SK-N-SH (cell line): ENCODE measurements around the gene KASH5. TPM values are rescaled to one million over a fixed set of nuclear protein-coding genes. Genes with fewer than 3 reads are reported as not detected.

Experiments
- CTCF ChIA-PET: fragments of 300-600, 350-600 bp; formaldehyde crosslinking; extraction: SDS; loops from one replicate; lab custom pipeline; 2021; lab: Yijun Ruan, JAX
- POLR2A ChIA-PET: fragments of 350-600 bp; sonication (Branson Sonifier 250); formaldehyde crosslinking; extraction: SDS; loops from one replicate; lab custom pipeline; 2020; ENCODE audit warnings: antibody characterized with exemption, inconsistent platforms; lab: Yijun Ruan, JAX
- DNase-seq: peaks from one replicate; pipeline ENCODE4 v3.0.0; 2012
- H2AFZ ChIP-seq: fragments of 200-600 bp; sonication (generic); 2 replicates; pipeline ENCODE4 v1.8.1; 2016; ENCODE audit warnings: antibody characterized with exemption, mild to moderate bottlenecking, low read depth
- H3F3A ChIP-seq: fragments of 200-600 bp; sonication (generic); replicated peaks from 2 replicates; pipeline ENCODE3; 2016; ENCODE audit warnings: antibody characterized with exemption, mild to moderate bottlenecking; ENCODE audit not compliant: insufficient read depth
- H3K27ac ChIP-seq, 2 experiments: fragments of 200-500 bp in 1 of 2; fragments of 200-600 bp in 1 of 2; sonication (Bioruptor generic) in 1 of 2; sonication (generic), shearing (Covaris generic) in 1 of 2; 2 replicates each; pipeline versions ENCODE4 v1.5.1 to v1.6.1; 2014 to 2016; ENCODE audit warnings: low read depth in 2 of 2, inconsistent platforms in 1 of 2, low read length in 1 of 2, mild to moderate bottlenecking in 1 of 2, mixed read lengths in 1 of 2
- H3K27me3 ChIP-seq: fragments of 200-600 bp; sonication (generic), shearing (Covaris generic); 2 replicates; pipeline ENCODE4 v1.6.1; 2016; ENCODE audit warnings: mixed run types; ENCODE audit not compliant: insufficient read depth
- H3K36me3 ChIP-seq, 2 experiments: fragments of 200-500 bp in 1 of 2; fragments of 200-600 bp in 1 of 2; sonication (Bioruptor generic) in 1 of 2; sonication (generic) in 1 of 2; replicated peaks in 1 of 2; 2 replicates each; pipeline versions ENCODE3 to v1.5.1; 2014 to 2016; ENCODE audit warnings: low read length in 1 of 2, mild to moderate bottlenecking in 1 of 2; ENCODE audit not compliant: insufficient read depth in 2 of 2, control insufficient read depth in 1 of 2
- H3K4me1 ChIP-seq, 2 experiments: fragments of 200-500 bp in 1 of 2; fragments of 200-600 bp in 1 of 2; sonication (Bioruptor generic) in 1 of 2; sonication (generic), shearing (Covaris generic) in 1 of 2; 2 replicates each; pipeline versions ENCODE4 v1.5.1 to v1.6.1; 2014 to 2016; ENCODE audit warnings: low read depth in 1 of 2, low read length in 1 of 2, mixed run types in 1 of 2; ENCODE audit not compliant: insufficient read depth in 2 of 2, control insufficient read depth in 1 of 2
- H3K4me2 ChIP-seq: fragments of 200-600 bp; sonication (generic), shearing (Covaris generic); 2 replicates; pipeline ENCODE4 v1.6.1; 2017; ENCODE audit warnings: mixed run types
- H3K4me3 ChIP-seq, 2 experiments: fragments of 200-500 bp in 1 of 2; fragments of 200-600 bp in 1 of 2; sonication (Bioruptor generic) in 1 of 2; sonication (generic), shearing (Covaris generic) in 1 of 2; 2 replicates each; pipeline versions ENCODE4 v1.5.1 to v1.8.1; 2014 to 2016; ENCODE audit warnings: low read depth in 2 of 2, inconsistent platforms in 1 of 2, low read length in 1 of 2, mild to moderate bottlenecking in 1 of 2, mixed read lengths in 1 of 2, moderate library complexity in 1 of 2
- H3K79me2 ChIP-seq: fragments of 200-600 bp; sonication (generic); 2 replicates; pipeline ENCODE4 v1.8.1; 2017; ENCODE audit warnings: mild to moderate bottlenecking; ENCODE audit not compliant: insufficient read depth
- H3K9ac ChIP-seq: fragments of 200-600 bp; sonication (generic); 2 replicates; pipeline ENCODE4 v1.6.1; 2017; ENCODE audit warnings: mixed run types
- H3K9me2 ChIP-seq: fragments of 200-600 bp; sonication (generic); 2 replicates; pipeline ENCODE4 v1.6.1; 2017; ENCODE audit warnings: mixed run types
- H3K9me3 ChIP-seq: fragments of 200-600 bp; sonication (generic); 2 replicates; pipeline ENCODE4 v1.6.1; 2017; ENCODE audit warnings: mixed run types, mild to moderate bottlenecking, moderate library complexity
- H4K20me1 ChIP-seq: fragments of 200-600 bp; sonication (generic); 2 replicates; pipeline ENCODE4 v1.6.1; 2017; ENCODE audit warnings: mild to moderate bottlenecking, mixed run types; ENCODE audit not compliant: insufficient read depth
- EP300 ChIP-seq, 2 experiments: IDR thresholded peaks; 2 replicates each; pipeline versions ENCODE4 v1.4.0 to v1.6.1; 2012; ENCODE audit warnings: borderline replicate concordance in 1 of 2, low read depth in 1 of 2, low read length in 1 of 2
- FOXJ3 ChIP-seq: sonication (generic); formaldehyde crosslinking; IDR thresholded peaks from 2 replicates; pipeline ENCODE4 v1.5.1; 2020; ENCODE audit warnings: mild to moderate bottlenecking, missing genetic modification reagents
- FOXM1 ChIP-seq: IDR thresholded peaks from 2 replicates; pipeline ENCODE4 v1.4.0; 2012; ENCODE audit warnings: low read depth, mild to moderate bottlenecking
- GATA2 ChIP-seq: sonication (generic); formaldehyde crosslinking; IDR thresholded peaks from 2 replicates; pipeline ENCODE4 v1.5.0; 2020; ENCODE audit warnings: mild to moderate bottlenecking, missing genetic modification reagents
- MEF2A ChIP-seq: IDR thresholded peaks from 2 replicates; pipeline ENCODE4 v1.4.0; 2012; ENCODE audit warnings: low read depth, borderline replicate concordance
- NFIC ChIP-seq: IDR thresholded peaks from 2 replicates; pipeline ENCODE4 v1.4.0; 2012; ENCODE audit warnings: borderline replicate concordance
- POLR2AphosphoS5 ChIP-seq: IDR thresholded peaks from 2 replicates; pipeline ENCODE4 v1.6.1; 2012; ENCODE audit warnings: low read depth, low read length
- RXRA ChIP-seq: IDR thresholded peaks from 2 replicates; pipeline ENCODE4 v1.4.0; 2012; ENCODE audit warnings: low read depth, mild to moderate bottlenecking, borderline replicate concordance
- SMC3 ChIP-seq: IDR thresholded peaks from 2 replicates; pipeline ENCODE4 v1.6.1; 2012; ENCODE audit warnings: low read depth, low read length, improper control_type of control experiment
- WGBS: methylation state at CpG from one replicate; pipeline ENCODE4 v1.1.6; 2017; ENCODE audit warnings: low lambda C conversion rate; 5-methylcytosine and 5-hydroxymethylcytosine counted together
- polyA plus RNA-seq, 3 experiments: library from polyadenylated mRNA; depleted of rRNA; stranded (reverse); fragments of >200 nt; gene quantifications; 2 replicates each; pipeline ENCODE4 v1.2.3, GENCODE V29; 2012
- TF ChIP-seq, protein P1 (sequence below): fragments of 150-350 bp; IDR thresholded peaks from 2 replicates; pipeline ENCODE4 v1.6.1; 2016; ENCODE audit warnings: mild to moderate bottlenecking, low read depth, low read length
- TF ChIP-seq, protein P2 (sequence below): fragments of 150-350 bp; IDR thresholded peaks from 2 replicates; pipeline ENCODE4 v1.6.1; 2017; ENCODE audit warnings: antibody characterized with exemption, low read length, low read depth, borderline replicate concordance
- TF ChIP-seq, protein P3 (sequence below): IDR thresholded peaks from 2 replicates; pipeline ENCODE4 v1.4.0; 2012; ENCODE audit warnings: low read depth, borderline replicate concordance
- TF ChIP-seq, protein P4 (sequence below): IDR thresholded peaks from 2 replicates; pipeline ENCODE4 v1.4.0; 2012; ENCODE audit warnings: low read depth
- TF ChIP-seq, protein P5 (sequence below): fragments of 200-600 bp; sonication (generic); IDR thresholded peaks from 2 replicates; pipeline ENCODE4 v1.6.1; 2017; ENCODE audit warnings: antibody characterized with exemption, mild to moderate bottlenecking, moderate library complexity

KASH5 gene
- polyA plus RNA-seq, 1 of the 3 experiments (the other 2 are of a cell fraction) = 0.20 TPM

DNA sequence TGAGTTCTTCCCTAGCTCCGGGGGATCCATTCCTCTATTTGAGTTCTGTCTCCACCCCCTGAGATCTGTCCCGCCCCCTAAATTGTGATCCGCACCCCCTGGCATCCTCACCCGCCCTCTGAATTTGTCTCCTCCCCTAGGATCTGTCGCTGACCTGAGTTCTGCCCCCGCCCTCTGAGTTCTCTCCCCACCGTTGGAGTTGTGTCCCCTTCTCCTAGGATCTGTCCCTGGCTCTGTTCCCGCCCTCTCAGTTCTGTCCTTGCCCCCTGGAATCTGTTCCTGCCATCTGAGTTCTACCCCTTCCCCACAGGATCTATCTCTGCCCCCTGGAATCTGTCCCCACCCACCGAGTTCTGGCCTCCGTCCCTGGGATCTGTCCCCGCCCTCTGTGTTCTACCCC lies 54.3 kb downstream of the KASH5 start:
- H3K4me3 ChIP-seq = peak overlapping the region; percentile 59 to 62
- no peaks in the 10 kb centered on the region; the same call in 1 of the 2 replicates for H4K20me1 ChIP-seq
- H3K4me2 ChIP-seq = peak overlapping the region; percentile 96
- peaks cover 0 to 22% of the 10 kb centered on the region in 2 experiments; a peak in 1 of 4 replicates for H3K4me1 ChIP-seq
- H2AFZ ChIP-seq = peak overlapping the region; percentile 76; the same call in 1 of the 2 replicates
- H3K9me3 ChIP-seq = no peaks in the 10 kb centered on the region
- DNase-seq = no peak
- H3K27ac ChIP-seq = no peak overlapping the region; a peak in 1 of 4 replicates
- H3K79me2 ChIP-seq = no peaks in the 10 kb centered on the region
- peaks cover 44% of the 10 kb centered on the region for H3K27me3 ChIP-seq
- POLR2A ChIA-PET = interaction anchor here (1.4 kb wide), 1 partner anchor 9 kb away, joined by 4 read pairs; the partner anchor contains the start of gene PIH1D1
- no peaks in the 10 kb centered on the region for H3K9me2 ChIP-seq
- TF ChIP-seq FOXJ3 (no peak), GATA2 (CRISPR knock-in tag) (no peak), MEF2A (no peak), FOXM1 (no peak), RXRA (no peak), EP300 (IDR thresholded peaks at IDR 0.05; ENCODE audit: borderline replicate concordance in 1 of 2, low read depth in 1 of 2, low read length in 1 of 2) (no peak), SMC3 (no peak), NFIC (no peak), POLR2AphosphoS5 (no peak)
- TF ChIP-seq, protein P1, sequence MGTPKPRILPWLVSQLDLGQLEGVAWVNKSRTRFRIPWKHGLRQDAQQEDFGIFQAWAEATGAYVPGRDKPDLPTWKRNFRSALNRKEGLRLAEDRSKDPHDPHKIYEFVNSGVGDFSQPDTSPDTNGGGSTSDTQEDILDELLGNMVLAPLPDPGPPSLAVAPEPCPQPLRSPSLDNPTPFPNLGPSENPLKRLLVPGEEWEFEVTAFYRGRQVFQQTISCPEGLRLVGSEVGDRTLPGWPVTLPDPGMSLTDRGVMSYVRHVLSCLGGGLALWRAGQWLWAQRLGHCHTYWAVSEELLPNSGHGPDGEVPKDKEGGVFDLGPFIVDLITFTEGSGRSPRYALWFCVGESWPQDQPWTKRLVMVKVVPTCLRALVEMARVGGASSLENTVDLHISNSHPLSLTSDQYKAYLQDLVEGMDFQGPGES = no peak
- TF ChIP-seq, protein P2, sequence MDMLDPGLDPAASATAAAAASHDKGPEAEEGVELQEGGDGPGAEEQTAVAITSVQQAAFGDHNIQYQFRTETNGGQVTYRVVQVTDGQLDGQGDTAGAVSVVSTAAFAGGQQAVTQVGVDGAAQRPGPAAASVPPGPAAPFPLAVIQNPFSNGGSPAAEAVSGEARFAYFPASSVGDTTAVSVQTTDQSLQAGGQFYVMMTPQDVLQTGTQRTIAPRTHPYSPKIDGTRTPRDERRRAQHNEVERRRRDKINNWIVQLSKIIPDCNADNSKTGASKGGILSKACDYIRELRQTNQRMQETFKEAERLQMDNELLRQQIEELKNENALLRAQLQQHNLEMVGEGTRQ = no peak
- TF ChIP-seq, protein P3, sequence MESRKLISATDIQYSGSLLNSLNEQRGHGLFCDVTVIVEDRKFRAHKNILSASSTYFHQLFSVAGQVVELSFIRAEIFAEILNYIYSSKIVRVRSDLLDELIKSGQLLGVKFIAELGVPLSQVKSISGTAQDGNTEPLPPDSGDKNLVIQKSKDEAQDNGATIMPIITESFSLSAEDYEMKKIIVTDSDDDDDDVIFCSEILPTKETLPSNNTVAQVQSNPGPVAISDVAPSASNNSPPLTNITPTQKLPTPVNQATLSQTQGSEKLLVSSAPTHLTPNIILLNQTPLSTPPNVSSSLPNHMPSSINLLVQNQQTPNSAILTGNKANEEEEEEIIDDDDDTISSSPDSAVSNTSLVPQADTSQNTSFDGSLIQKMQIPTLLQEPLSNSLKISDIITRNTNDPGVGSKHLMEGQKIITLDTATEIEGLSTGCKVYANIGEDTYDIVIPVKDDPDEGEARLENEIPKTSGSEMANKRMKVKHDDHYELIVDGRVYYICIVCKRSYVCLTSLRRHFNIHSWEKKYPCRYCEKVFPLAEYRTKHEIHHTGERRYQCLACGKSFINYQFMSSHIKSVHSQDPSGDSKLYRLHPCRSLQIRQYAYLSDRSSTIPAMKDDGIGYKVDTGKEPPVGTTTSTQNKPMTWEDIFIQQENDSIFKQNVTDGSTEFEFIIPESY = no peak
- TF ChIP-seq, protein P4, sequence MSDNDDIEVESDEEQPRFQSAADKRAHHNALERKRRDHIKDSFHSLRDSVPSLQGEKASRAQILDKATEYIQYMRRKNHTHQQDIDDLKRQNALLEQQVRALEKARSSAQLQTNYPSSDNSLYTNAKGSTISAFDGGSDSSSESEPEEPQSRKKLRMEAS = no peak
- TF ChIP-seq, protein P5, sequence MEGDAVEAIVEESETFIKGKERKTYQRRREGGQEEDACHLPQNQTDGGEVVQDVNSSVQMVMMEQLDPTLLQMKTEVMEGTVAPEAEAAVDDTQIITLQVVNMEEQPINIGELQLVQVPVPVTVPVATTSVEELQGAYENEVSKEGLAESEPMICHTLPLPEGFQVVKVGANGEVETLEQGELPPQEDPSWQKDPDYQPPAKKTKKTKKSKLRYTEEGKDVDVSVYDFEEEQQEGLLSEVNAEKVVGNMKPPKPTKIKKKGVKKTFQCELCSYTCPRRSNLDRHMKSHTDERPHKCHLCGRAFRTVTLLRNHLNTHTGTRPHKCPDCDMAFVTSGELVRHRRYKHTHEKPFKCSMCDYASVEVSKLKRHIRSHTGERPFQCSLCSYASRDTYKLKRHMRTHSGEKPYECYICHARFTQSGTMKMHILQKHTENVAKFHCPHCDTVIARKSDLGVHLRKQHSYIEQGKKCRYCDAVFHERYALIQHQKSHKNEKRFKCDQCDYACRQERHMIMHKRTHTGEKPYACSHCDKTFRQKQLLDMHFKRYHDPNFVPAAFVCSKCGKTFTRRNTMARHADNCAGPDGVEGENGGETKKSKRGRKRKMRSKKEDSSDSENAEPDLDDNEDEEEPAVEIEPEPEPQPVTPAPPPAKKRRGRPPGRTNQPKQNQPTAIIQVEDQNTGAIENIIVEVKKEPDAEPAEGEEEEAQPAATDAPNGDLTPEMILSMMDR = no peak
- H3F3A ChIP-seq = peaks cover 22% of the 10 kb centered on the region
- WGBS = 3% methylated on average over 11 of the region's 11 CpGs
- no peak overlapping the region for H3K9ac ChIP-seq
- peaks cover 0 to 4% of the 10 kb centered on the region in 2 experiments for H3K36me3 ChIP-seq
- CTCF ChIA-PET = interaction anchor here (1.0 to 11.2 kb wide), 15 partner anchors 8 to 213 kb away, joined by 3 to 149 read pairs (median 5); partner anchors contain the start of genes DKKL1, KASH5 and PIH1D1
